K562 (cell line): Measurements from ENCODE around the gene ZNF862. TPM values are rescaled to one million over a fixed set of nuclear protein-coding genes. Genes with fewer than 3 reads are reported as not detected.

Experiments used
- CHD4 ChIP-seq: fragments of 200-600 bp; sonication (generic); IDR thresholded peaks from 3 replicates; pipeline ENCODE4 v1.6.1; 2012; ENCODE audit warnings: low read depth, mild to moderate bottlenecking, mixed read lengths, low read length, inconsistent platforms; ENCODE audit not compliant: insufficient read depth, insufficient replicate concordance, poor library complexity, severe bottlenecking
- ZC3H4 ChIP-seq: sonication (generic); formaldehyde crosslinking; IDR thresholded peaks from 2 replicates; pipeline ENCODE4 v1.9.0; 2021; ENCODE audit warnings: missing genetic modification reagents, borderline replicate concordance
- polyA plus RNA-seq, 8 experiments: library from polyadenylated mRNA; depleted of rRNA in 4 of 8; stranded (reverse) in 5 of 8; unstranded in 3 of 8; fragments of >200 nt; fragmentation: Nextera tagmentation in 2 of 8; fragmentation: Illumina TruSeq in 1 of 8; extraction: Ambion mirVana in 2 of 8; extraction: Trizol in 1 of 8; gene quantifications; 2 replicates each; pipeline versions ENCODE4 v1.2.1 to v1.2.3, GENCODE V29; 2011 to 2014; ENCODE audit warnings: inconsistent platforms in 1 of 8, missing spikeins in 1 of 8
- total RNA-seq, 7 experiments: library from RNA; depleted of rRNA in 6 of 7; stranded (reverse); fragments of >200 nt in 6 of 7; fragmentation: Illumina TruSeq in 2 of 7; extraction: Trizol in 2 of 7; gene quantifications; 2 replicates each; pipeline versions ENCODE4 v1.2.1 to v1.2.3, GENCODE V29; 2011 to 2021; ENCODE audit warnings: low replicate concordance in 1 of 7
- TF ChIP-seq, protein P1 (sequence below): fragments of 450-650 bp; IDR thresholded peaks from 2 replicates; pipeline ENCODE4 v1.6.1; 2016; ENCODE audit warnings: mild to moderate bottlenecking, moderate library complexity
- TF ChIP-seq, protein P2 (sequence below): sonication (generic); IDR thresholded peaks from 2 replicates; pipeline ENCODE4 v1.6.1; 2016

Gene ZNF862
- total and polyA plus RNA-seq, 9 of the 15 experiments (the other 6 are each of a cell fraction or from before 2014, with no cell fraction given), result 1.1 to 3.9 (median 2.6) TPM

DNA sequence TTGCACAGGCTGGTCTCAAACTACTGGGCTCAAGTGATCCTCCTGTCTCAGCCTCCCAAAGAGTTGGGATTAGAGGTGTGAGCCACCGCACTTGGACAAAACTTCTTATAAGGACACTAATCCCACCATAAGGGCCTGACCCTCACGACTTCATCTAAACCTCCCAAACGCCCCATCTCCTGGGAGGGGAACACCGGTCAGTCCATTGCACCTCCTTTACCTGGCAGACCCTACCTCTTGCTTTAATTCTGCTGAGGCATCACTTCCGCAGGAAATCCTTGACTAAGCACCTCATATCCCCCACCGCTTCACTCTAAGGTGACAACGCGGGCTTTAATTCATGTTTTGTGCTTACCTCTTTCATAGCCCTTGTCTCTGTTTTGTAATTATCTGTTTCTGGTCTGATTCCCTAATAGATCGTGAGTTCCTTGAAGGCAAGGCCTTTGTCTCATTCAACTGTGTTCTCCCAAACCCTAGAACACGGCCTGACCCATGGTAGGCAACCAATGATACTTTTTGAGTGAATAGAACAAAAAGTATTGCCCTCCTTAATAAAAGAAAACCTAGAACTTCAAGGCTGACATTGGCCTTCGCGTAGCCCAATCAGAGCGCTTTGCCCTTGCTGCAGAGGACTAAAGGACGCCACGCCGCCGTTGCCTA is 481 bp upstream of the ZNF862 start (continued):
- TF ChIP-seq, protein P1, sequence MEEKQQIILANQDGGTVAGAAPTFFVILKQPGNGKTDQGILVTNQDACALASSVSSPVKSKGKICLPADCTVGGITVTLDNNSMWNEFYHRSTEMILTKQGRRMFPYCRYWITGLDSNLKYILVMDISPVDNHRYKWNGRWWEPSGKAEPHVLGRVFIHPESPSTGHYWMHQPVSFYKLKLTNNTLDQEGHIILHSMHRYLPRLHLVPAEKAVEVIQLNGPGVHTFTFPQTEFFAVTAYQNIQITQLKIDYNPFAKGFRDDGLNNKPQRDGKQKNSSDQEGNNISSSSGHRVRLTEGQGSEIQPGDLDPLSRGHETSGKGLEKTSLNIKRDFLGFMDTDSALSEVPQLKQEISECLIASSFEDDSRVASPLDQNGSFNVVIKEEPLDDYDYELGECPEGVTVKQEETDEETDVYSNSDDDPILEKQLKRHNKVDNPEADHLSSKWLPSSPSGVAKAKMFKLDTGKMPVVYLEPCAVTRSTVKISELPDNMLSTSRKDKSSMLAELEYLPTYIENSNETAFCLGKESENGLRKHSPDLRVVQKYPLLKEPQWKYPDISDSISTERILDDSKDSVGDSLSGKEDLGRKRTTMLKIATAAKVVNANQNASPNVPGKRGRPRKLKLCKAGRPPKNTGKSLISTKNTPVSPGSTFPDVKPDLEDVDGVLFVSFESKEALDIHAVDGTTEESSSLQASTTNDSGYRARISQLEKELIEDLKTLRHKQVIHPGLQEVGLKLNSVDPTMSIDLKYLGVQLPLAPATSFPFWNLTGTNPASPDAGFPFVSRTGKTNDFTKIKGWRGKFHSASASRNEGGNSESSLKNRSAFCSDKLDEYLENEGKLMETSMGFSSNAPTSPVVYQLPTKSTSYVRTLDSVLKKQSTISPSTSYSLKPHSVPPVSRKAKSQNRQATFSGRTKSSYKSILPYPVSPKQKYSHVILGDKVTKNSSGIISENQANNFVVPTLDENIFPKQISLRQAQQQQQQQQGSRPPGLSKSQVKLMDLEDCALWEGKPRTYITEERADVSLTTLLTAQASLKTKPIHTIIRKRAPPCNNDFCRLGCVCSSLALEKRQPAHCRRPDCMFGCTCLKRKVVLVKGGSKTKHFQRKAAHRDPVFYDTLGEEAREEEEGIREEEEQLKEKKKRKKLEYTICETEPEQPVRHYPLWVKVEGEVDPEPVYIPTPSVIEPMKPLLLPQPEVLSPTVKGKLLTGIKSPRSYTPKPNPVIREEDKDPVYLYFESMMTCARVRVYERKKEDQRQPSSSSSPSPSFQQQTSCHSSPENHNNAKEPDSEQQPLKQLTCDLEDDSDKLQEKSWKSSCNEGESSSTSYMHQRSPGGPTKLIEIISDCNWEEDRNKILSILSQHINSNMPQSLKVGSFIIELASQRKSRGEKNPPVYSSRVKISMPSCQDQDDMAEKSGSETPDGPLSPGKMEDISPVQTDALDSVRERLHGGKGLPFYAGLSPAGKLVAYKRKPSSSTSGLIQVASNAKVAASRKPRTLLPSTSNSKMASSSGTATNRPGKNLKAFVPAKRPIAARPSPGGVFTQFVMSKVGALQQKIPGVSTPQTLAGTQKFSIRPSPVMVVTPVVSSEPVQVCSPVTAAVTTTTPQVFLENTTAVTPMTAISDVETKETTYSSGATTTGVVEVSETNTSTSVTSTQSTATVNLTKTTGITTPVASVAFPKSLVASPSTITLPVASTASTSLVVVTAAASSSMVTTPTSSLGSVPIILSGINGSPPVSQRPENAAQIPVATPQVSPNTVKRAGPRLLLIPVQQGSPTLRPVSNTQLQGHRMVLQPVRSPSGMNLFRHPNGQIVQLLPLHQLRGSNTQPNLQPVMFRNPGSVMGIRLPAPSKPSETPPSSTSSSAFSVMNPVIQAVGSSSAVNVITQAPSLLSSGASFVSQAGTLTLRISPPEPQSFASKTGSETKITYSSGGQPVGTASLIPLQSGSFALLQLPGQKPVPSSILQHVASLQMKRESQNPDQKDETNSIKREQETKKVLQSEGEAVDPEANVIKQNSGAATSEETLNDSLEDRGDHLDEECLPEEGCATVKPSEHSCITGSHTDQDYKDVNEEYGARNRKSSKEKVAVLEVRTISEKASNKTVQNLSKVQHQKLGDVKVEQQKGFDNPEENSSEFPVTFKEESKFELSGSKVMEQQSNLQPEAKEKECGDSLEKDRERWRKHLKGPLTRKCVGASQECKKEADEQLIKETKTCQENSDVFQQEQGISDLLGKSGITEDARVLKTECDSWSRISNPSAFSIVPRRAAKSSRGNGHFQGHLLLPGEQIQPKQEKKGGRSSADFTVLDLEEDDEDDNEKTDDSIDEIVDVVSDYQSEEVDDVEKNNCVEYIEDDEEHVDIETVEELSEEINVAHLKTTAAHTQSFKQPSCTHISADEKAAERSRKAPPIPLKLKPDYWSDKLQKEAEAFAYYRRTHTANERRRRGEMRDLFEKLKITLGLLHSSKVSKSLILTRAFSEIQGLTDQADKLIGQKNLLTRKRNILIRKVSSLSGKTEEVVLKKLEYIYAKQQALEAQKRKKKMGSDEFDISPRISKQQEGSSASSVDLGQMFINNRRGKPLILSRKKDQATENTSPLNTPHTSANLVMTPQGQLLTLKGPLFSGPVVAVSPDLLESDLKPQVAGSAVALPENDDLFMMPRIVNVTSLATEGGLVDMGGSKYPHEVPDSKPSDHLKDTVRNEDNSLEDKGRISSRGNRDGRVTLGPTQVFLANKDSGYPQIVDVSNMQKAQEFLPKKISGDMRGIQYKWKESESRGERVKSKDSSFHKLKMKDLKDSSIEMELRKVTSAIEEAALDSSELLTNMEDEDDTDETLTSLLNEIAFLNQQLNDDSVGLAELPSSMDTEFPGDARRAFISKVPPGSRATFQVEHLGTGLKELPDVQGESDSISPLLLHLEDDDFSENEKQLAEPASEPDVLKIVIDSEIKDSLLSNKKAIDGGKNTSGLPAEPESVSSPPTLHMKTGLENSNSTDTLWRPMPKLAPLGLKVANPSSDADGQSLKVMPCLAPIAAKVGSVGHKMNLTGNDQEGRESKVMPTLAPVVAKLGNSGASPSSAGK, result peak; percentile 34; the same call in 1 of the 2 replicates
- TF ChIP-seq ZC3H4 (CRISPR knock-in tag) (no peak), CHD4 (no peak)
- TF ChIP-seq, protein P2, sequence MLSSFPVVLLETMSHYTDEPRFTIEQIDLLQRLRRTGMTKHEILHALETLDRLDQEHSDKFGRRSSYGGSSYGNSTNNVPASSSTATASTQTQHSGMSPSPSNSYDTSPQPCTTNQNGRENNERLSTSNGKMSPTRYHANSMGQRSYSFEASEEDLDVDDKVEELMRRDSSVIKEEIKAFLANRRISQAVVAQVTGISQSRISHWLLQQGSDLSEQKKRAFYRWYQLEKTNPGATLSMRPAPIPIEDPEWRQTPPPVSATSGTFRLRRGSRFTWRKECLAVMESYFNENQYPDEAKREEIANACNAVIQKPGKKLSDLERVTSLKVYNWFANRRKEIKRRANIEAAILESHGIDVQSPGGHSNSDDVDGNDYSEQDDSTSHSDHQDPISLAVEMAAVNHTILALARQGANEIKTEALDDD, result no peak
